H1 (cell line): ENCODE measurements around the gene FLT4. TPM values are rescaled to one million over a fixed set of nuclear protein-coding genes. Genes with fewer than 3 reads are reported as not detected.

ENCODE experiments used
- CTCF ChIA-PET: fragments of 300-600 bp; sonication (Branson Sonifier 250); formaldehyde crosslinking; loops from one replicate; lab custom pipeline; 2021; ENCODE audit not compliant: partially characterized antibody; lab: Charles Lee
- POLR2A ChIA-PET: fragments of 300-600 bp; sonication (Branson Sonifier 250); formaldehyde crosslinking; loops from one replicate; lab custom pipeline; 2021; ENCODE audit warnings: inconsistent platforms; ENCODE audit not compliant: partially characterized antibody; lab: Charles Lee
- DNase-seq, 2 experiments: peaks; one replicate each; pipeline versions ENCODE4 v3.0.0 to v3.0.0-alpha.2; 2010 to 2022; ENCODE audit warnings: low spot score in 2 of 2, low read depth in 1 of 2, mixed read lengths in 1 of 2
- FAIRE-seq: peaks from 2 replicates; lab custom pipeline; 2011; peaks lifted over from hg19 to GRCh38; lab: Jason Lieb, UNC
- H2AFZ ChIP-seq: 2 replicates; pipeline ENCODE4 v1.8.1; 2012; ENCODE audit warnings: low read length, inconsistent platforms
- H2AK5ac ChIP-seq: 2 replicates; pipeline ENCODE4 v1.6.1; 2013; ENCODE audit warnings: low read depth, low read length
- H2BK120ac ChIP-seq: replicated peaks from 2 replicates; pipeline ENCODE3; 2013; ENCODE audit warnings: low read depth, low read length, inconsistent platforms
- H2BK12ac ChIP-seq: 2 replicates; pipeline ENCODE4 v1.6.1; 2013; ENCODE audit warnings: low read depth, low read length
- H2BK15ac ChIP-seq: 2 replicates; pipeline ENCODE4 v1.6.1; 2013; ENCODE audit warnings: low read length
- H2BK20ac ChIP-seq: 2 replicates; pipeline ENCODE4 v1.6.1; 2013; ENCODE audit warnings: low read length
- H2BK5ac ChIP-seq: 2 replicates; pipeline ENCODE4 v1.6.1; 2013; ENCODE audit warnings: low read depth, low read length
- H3K14ac ChIP-seq: 2 replicates; pipeline ENCODE4 v1.6.1; 2013; ENCODE audit warnings: inconsistent platforms; ENCODE audit not compliant: insufficient read length
- H3K18ac ChIP-seq: 2 replicates; pipeline ENCODE4 v1.6.1; 2013; ENCODE audit warnings: low read length; ENCODE audit errors: extremely low read depth
- H3K23ac ChIP-seq: 2 replicates; pipeline ENCODE4 v1.6.1; 2013; ENCODE audit warnings: inconsistent platforms; ENCODE audit not compliant: insufficient read length
- H3K23me2 ChIP-seq: 2 replicates; pipeline ENCODE4 v1.6.1; 2013; ENCODE audit warnings: low read depth, low read length
- H3K27ac ChIP-seq: 2 replicates; pipeline ENCODE4 v1.6.1; 2011; ENCODE audit warnings: low read depth, low read length, inconsistent platforms
- H3K27me3 ChIP-seq, 4 experiments: replicated peaks in 1 of 4; 1 replicate in 1 of 4; 2 replicates in 3 of 4; pipeline versions ENCODE4 v1.6.1 to v1.8.1; 2011 to 2013; ENCODE audit warnings: low read length in 3 of 4, mild to moderate bottlenecking in 3 of 4, inconsistent platforms in 2 of 4, mixed read lengths in 2 of 4, moderate library complexity in 1 of 4; ENCODE audit not compliant: control insufficient read depth in 3 of 4, insufficient read depth in 3 of 4; ENCODE audit errors: extremely low read depth in 1 of 4
- H3K36me3 ChIP-seq, 4 experiments: 2 replicates each; pipeline versions ENCODE4 v1.6.1 to v1.8.1; 2011 to 2013; ENCODE audit warnings: mild to moderate bottlenecking in 4 of 4, low read length in 3 of 4, moderate library complexity in 2 of 4, control low read depth in 1 of 4, inconsistent platforms in 1 of 4; ENCODE audit not compliant: insufficient read depth in 4 of 4, control insufficient read depth in 2 of 4
- H3K4ac ChIP-seq: replicated peaks from 2 replicates; pipeline ENCODE3; 2013; ENCODE audit warnings: low read length, low read depth, mixed read lengths, inconsistent platforms; ENCODE audit not compliant: insufficient read length
- H3K4me1 ChIP-seq, 4 experiments: replicated peaks in 1 of 4; 1 replicate in 1 of 4; 2 replicates in 3 of 4; pipeline versions ENCODE4 v1.6.1 to v1.8.1; 2011 to 2013; ENCODE audit warnings: low read length in 3 of 4, inconsistent platforms in 2 of 4, mixed read lengths in 1 of 4; ENCODE audit not compliant: insufficient read depth in 4 of 4, control insufficient read depth in 3 of 4
- H3K4me2 ChIP-seq, 2 experiments: 2 replicates each; pipeline versions ENCODE4 v1.6.1 to v1.8.1; 2011 to 2013; ENCODE audit warnings: low read depth in 2 of 2, low read length in 2 of 2, control low read depth in 1 of 2, inconsistent platforms in 1 of 2, mild to moderate bottlenecking in 1 of 2; ENCODE audit not compliant: insufficient read depth in 1 of 2
- H3K4me3 ChIP-seq, 4 experiments: fragments of 200-600, 300-600 bp in 1 of 4; sonication (generic), shearing (Covaris generic), sonication (Bioruptor Twin) in 1 of 4; 2 replicates each; pipeline versions ENCODE4 v1.5.1 to v1.8.1; 2011 to 2016; ENCODE audit warnings: low read length in 4 of 4, low read depth in 3 of 4, control low read depth in 2 of 4, inconsistent platforms in 2 of 4, mild to moderate bottlenecking in 2 of 4, mixed read lengths in 1 of 4, moderate library complexity in 1 of 4; ENCODE audit not compliant: insufficient read depth in 2 of 4; ENCODE audit errors: extremely low read depth in 1 of 4
- H3K56ac ChIP-seq: replicated peaks from 2 replicates; pipeline ENCODE3; 2013; ENCODE audit warnings: low read depth, mild to moderate bottlenecking, mixed read lengths, low read length, inconsistent platforms; ENCODE audit not compliant: insufficient read length
- H3K79me1 ChIP-seq: 2 replicates; pipeline ENCODE4 v1.6.1; 2013; ENCODE audit warnings: low read depth, low read length, control low read depth
- H3K79me2 ChIP-seq, 2 experiments: 2 replicates each; pipeline versions ENCODE4 v1.6.1 to v1.8.1; 2012 to 2013; ENCODE audit warnings: low read length in 2 of 2, mild to moderate bottlenecking in 2 of 2, inconsistent platforms in 1 of 2; ENCODE audit not compliant: insufficient read depth in 2 of 2, control insufficient read depth in 1 of 2
- H3K9ac ChIP-seq, 4 experiments: replicated peaks in 1 of 4; 1 replicate in 1 of 4; 2 replicates in 3 of 4; pipeline versions ENCODE4 v1.6.1 to v1.8.1; 2011 to 2013; ENCODE audit warnings: low read depth in 3 of 4, low read length in 3 of 4, control low read depth in 2 of 4, mild to moderate bottlenecking in 2 of 4, moderate library complexity in 2 of 4, inconsistent platforms in 1 of 4; ENCODE audit errors: extremely low read depth in 1 of 4
- H3K9me3 ChIP-seq, 2 experiments: 2 replicates each; pipeline versions ENCODE4 v1.6.1 to v1.8.1; 2012 to 2013; ENCODE audit warnings: mild to moderate bottlenecking in 2 of 2, moderate library complexity in 2 of 2, control low read depth in 1 of 2, inconsistent platforms in 1 of 2, low read depth in 1 of 2, low read length in 1 of 2, mixed read lengths in 1 of 2; ENCODE audit not compliant: insufficient read depth in 2 of 2
- H4K20me1 ChIP-seq, 2 experiments: replicated peaks in 1 of 2; 2 replicates each; pipeline versions ENCODE3 to v1.8.1; 2011 to 2013; ENCODE audit warnings: inconsistent platforms in 2 of 2, low read length in 2 of 2, mild to moderate bottlenecking in 1 of 2; ENCODE audit not compliant: insufficient read depth in 2 of 2, control insufficient read depth in 1 of 2
- H4K5ac ChIP-seq: 2 replicates; pipeline ENCODE4 v1.6.1; 2013; ENCODE audit warnings: low read length, low read depth, mixed read lengths, inconsistent platforms; ENCODE audit not compliant: insufficient read length
- H4K8ac ChIP-seq: 2 replicates; pipeline ENCODE4 v1.8.0; 2013; ENCODE audit warnings: mild to moderate bottlenecking, moderate library complexity, low read length, inconsistent platforms; ENCODE audit not compliant: insufficient read depth; ENCODE audit errors: extremely low read depth
- H4K91ac ChIP-seq: replicated peaks from 2 replicates; pipeline ENCODE3; 2013; ENCODE audit warnings: low read length, mixed read lengths, inconsistent platforms; ENCODE audit not compliant: insufficient read length
- KDM1A ChIP-seq: fragments of 200-600, 300-600 bp; sonication (generic); IDR thresholded peaks from 2 replicates; pipeline ENCODE4 v1.7.1; 2016; ENCODE audit warnings: mild to moderate bottlenecking, low read length, borderline replicate concordance
- KDM4A ChIP-seq: IDR thresholded peaks from one replicate; pipeline ENCODE4 v1.7.1; 2012; ENCODE audit warnings: low read depth, mild to moderate bottlenecking, moderate library complexity, low read length, inconsistent platforms; ENCODE audit not compliant: severe bottlenecking
- TCF12 ChIP-seq: IDR thresholded peaks from 2 replicates; pipeline ENCODE4 v1.6.1; 2011; ENCODE audit warnings: low read depth, mild to moderate bottlenecking, low read length
- WGBS, 2 experiments: shearing (Covaris generic) in 1 of 2; methylation state at CpG; one replicate each; pipeline versions ENCODE4 v1.1.6 to v1.1.7; 2013 to 2015; ENCODE audit warnings: low lambda C conversion rate in 2 of 2, mixed read lengths in 2 of 2, inconsistent platforms in 1 of 2, low coverage in 1 of 2, missing lambda C conversion rate in 1 of 2; ENCODE audit not compliant: insufficient replicate concordance in 2 of 2, insufficient coverage in 1 of 2, insufficient read length in 1 of 2; ENCODE audit errors: extremely low coverage in 1 of 2, missing lambda C conversion rate in 1 of 2; 5-methylcytosine and 5-hydroxymethylcytosine counted together
- polyA plus RNA-seq, 7 experiments: library from polyadenylated mRNA; depleted of rRNA in 3 of 7; stranded (reverse) in 5 of 7; unstranded in 2 of 7; fragments of >200 nt in 5 of 7; fragments of 200-250 nt in 2 of 7; gene quantifications; 1 replicate in 5 of 7; 2 replicates in 1 of 7; 4 replicates in 1 of 7; pipeline versions ENCODE4 v1.2.1 to v1.2.3, GENCODE V29; 2011 to 2013; ENCODE audit warnings: missing spikeins in 2 of 7, mixed read lengths in 2 of 7
- total RNA-seq: library from RNA; stranded (reverse); fragmentation: NEBNext Ultra II Directional; extraction: Animal tissue kit (Norgen Biotek cat#: 25700); gene quantifications from 2 replicates; pipeline ENCODE4 v1.2.1, GENCODE V29; 2021

Gene FLT4
- total and polyA plus RNA-seq, 2 of the 8 experiments (the other 6 are each of a cell fraction or from before 2014, with no cell fraction given): 6.5 to 7.7 TPM

- no peak for DNase-seq
Observed at GRCh38 chr5:180658774-180659564, 9.6 kb upstream of the FLT4 start.

More at GRCh38 chr5:180658774-180659564, 9.6 kb upstream of the FLT4 start:
- Histone ChIP-seq H4K20me1 (no peaks in the 10 kb centered on the region), H3K4me2 (peak overlapping the region; percentile 29 to 76), H3K27ac (no peak overlapping the region), H3K14ac (no peak overlapping the region), H2BK5ac (no peak overlapping the region), H3K79me2 (no peaks in the 10 kb centered on the region), H3K9ac (no peak overlapping the region), H2BK15ac (peak overlapping the region; percentile 72; the same call in 1 of the 2 replicates), H3K4me3 (peak overlapping the region; percentile 24 to 55 (median 40); a peak in 7 of 8 replicates), H3K56ac (no peak overlapping the region), H3K4me1 (peaks cover 0 to 2% (median 0%) of the 10 kb centered on the region in 4 experiments; a peak in 3 of 7 replicates), H3K79me1 (no peaks in the 10 kb centered on the region), H3K4ac (no peak overlapping the region), H4K91ac (no peak overlapping the region), H2BK12ac (no peak overlapping the region)
- 38% methylated on average over 34 of the region's 54 CpGs; no CpG with 5 or more reads in 1 of the 2 experiments for WGBS, 2 experiments
- CTCF ChIA-PET: interaction anchor here (0.8 to 1.4 kb wide), 2 partner anchors 9 to 365 kb away, joined by 3 to 4 read pairs; partner anchors contain the start of gene FLT4
- no peak for FAIRE-seq
- TF ChIP-seq KDM4A (peak; percentile 46), KDM1A (peak; percentile 42; the same call in 1 of the 2 replicates), TCF12 (no peak)
- TF ChIP-seq, all 59 proteins: peak for 2
- H4K5ac ChIP-seq: no peak overlapping the region
- H3K9me3 ChIP-seq: no peaks in the 10 kb centered on the region
- H2BK120ac ChIP-seq: no peak overlapping the region
- no peak overlapping the region for H3K18ac ChIP-seq
- peak overlapping the region; percentile 98; the same call in 1 of the 2 replicates for H2AFZ ChIP-seq
- no peaks in the 10 kb centered on the region for H3K36me3 ChIP-seq
- H3K23me2 ChIP-seq: peaks cover 3% of the 10 kb centered on the region; the same call in 1 of the 2 replicates
- no peak overlapping the region for H3K23ac ChIP-seq
- peak overlapping the region; percentile 25; the same call in 1 of the 2 replicates for H4K8ac ChIP-seq
- no peak overlapping the region for H2BK20ac ChIP-seq
- POLR2A ChIA-PET: interaction anchor here (1.0 kb wide), 1 partner anchor 48 kb away, joined by 3 read pairs; no protein-coding TSS in a partner anchor
- peaks cover 0 to 4% (median 3%) of the 10 kb centered on the region in 4 experiments; a peak in 4 of 7 replicates for H3K27me3 ChIP-seq
- no peak overlapping the region for H2AK5ac ChIP-seq
